NT2/D1 (cell line): ENCODE results near the gene INTS11.

ENCODE experiments used
- DNase-seq: peaks from one replicate; pipeline ENCODE4 v3.0.0-alpha.2; 2011; ENCODE audit warnings: low read depth, low spot score
- H3K27me3 ChIP-seq: 2 replicates; pipeline ENCODE4 v1.6.0; 2011; ENCODE audit warnings: mild to moderate bottlenecking; ENCODE audit not compliant: insufficient read length, insufficient read depth
- H3K36me3 ChIP-seq: 2 replicates; pipeline ENCODE4 v1.6.1; 2011; ENCODE audit warnings: mild to moderate bottlenecking, low read length, mixed read lengths; ENCODE audit not compliant: insufficient read depth, insufficient read length
- H3K4me1 ChIP-seq: 2 replicates; pipeline ENCODE4 v1.5.1; 2011; ENCODE audit not compliant: insufficient read depth, insufficient read length
- H3K4me3 ChIP-seq: 2 replicates; pipeline ENCODE4 v1.5.1; 2011; ENCODE audit warnings: low read depth; ENCODE audit not compliant: insufficient read length
- H3K9ac ChIP-seq: 2 replicates; pipeline ENCODE4 v1.6.0; 2011; ENCODE audit warnings: low read depth; ENCODE audit not compliant: insufficient read length
- H3K9me3 ChIP-seq: 2 replicates; pipeline ENCODE4 v1.5.1; 2011; ENCODE audit warnings: mild to moderate bottlenecking, low read length; ENCODE audit not compliant: insufficient read depth
- SUZ12 ChIP-seq: IDR thresholded peaks from 2 replicates; pipeline ENCODE4 v1.6.1; 2011; ENCODE audit not compliant: insufficient read length, insufficient read depth; ENCODE audit errors: extremely low read depth
- YY1 ChIP-seq: IDR thresholded peaks from 2 replicates; pipeline ENCODE4 v1.6.1; 2011; ENCODE audit not compliant: insufficient read length, insufficient read depth
- ZNF274 ChIP-seq: IDR thresholded peaks from 2 replicates; pipeline ENCODE4 v1.6.1; 2011; ENCODE audit warnings: mild to moderate bottlenecking, low read depth, low read length

The INTS11 gene

GRCh38 chr1:1359664-1360468 is 35.4 kb upstream of the INTS11 start:
- TF ChIP-seq ZNF274 (no peak), SUZ12 (no peak), YY1 (no peak)
- DNase-seq: no peak
- peaks cover under 1% of the 10 kb centered on the region for H3K36me3 ChIP-seq
- H3K9ac ChIP-seq: peak overlapping the region; percentile 79
- H3K4me3 ChIP-seq: no peak overlapping the region
- no peaks in the 10 kb centered on the region for H3K27me3 ChIP-seq
- H3K4me1 ChIP-seq: peaks cover 27% of the 10 kb centered on the region
- H3K9me3 ChIP-seq: no peaks in the 10 kb centered on the region

GRCh38 chr1:1359308-1359663 is 34.8 kb upstream of the INTS11 start:
- Histone ChIP-seq H3K4me3 (peak overlapping the region; percentile 1), H3K27me3 (no peaks in the 10 kb centered on the region), H3K9me3 (no peaks in the 10 kb centered on the region), H3K9ac (peak overlapping the region; percentile 79), H3K36me3 (peaks cover 6% of the 10 kb centered on the region), H3K4me1 (peaks cover 27% of the 10 kb centered on the region)
- no peak for DNase-seq
- TF ChIP-seq YY1 (no peak), SUZ12 (no peak), ZNF274 (no peak)

- DNase-seq: no peak
- Histone ChIP-seq H3K36me3 (peaks cover 13% of the 10 kb centered on the region), H3K9me3 (no peaks in the 10 kb centered on the region), H3K9ac (peak within 1 kb of the TSS; percentile 80), H3K4me3 (peak within 1 kb of the TSS; percentile 71), H3K4me1 (peaks cover 27% of the 10 kb centered on the region), H3K27me3 (no peaks in the 10 kb centered on the region)
- TF ChIP-seq ZNF274 (no peak), SUZ12 (no peak)
These were observed 34.2 kb upstream of the INTS11 start, which contains the start of gene MXRA8 for GRCh38 chr1:1358433-1359271. Gene MXRA8 (minus strand): TSS chr1:1358555. CDS start chr1:1358504, 51 bp downstream.

GRCh38 chr1:1357871-1358432 is 33.5 kb upstream of the INTS11 start:
- peak overlapping the region; percentile 80 for H3K9ac ChIP-seq
- peaks cover 27% of the 10 kb centered on the region for H3K4me1 ChIP-seq
- no peaks in the 10 kb centered on the region for H3K9me3 ChIP-seq
- no peaks in the 10 kb centered on the region for H3K27me3 ChIP-seq
- H3K36me3 ChIP-seq: peaks cover 20% of the 10 kb centered on the region
- peak overlapping the region; percentile 71 for H3K4me3 ChIP-seq
- TF ChIP-seq SUZ12: no peak
- no peak for TF ChIP-seq YY1
- TF ChIP-seq ZNF274: no peak
- DNase-seq: no peak

GRCh38 chr1:1356796-1357401 is 32.4 kb upstream of the INTS11 start:
- Histone ChIP-seq H3K9ac (peak overlapping the region; percentile 80), H3K4me1 (peaks cover 31% of the 10 kb centered on the region)

GRCh38 chr1:1356166-1356795 is 31.8 kb upstream of the INTS11 start:
- Histone ChIP-seq H3K9ac (no peak overlapping the region), H3K27me3 (no peaks in the 10 kb centered on the region), H3K9me3 (no peaks in the 10 kb centered on the region), H3K36me3 (peaks cover 29% of the 10 kb centered on the region), H3K4me1 (peaks cover 31% of the 10 kb centered on the region), H3K4me3 (peak overlapping the region; percentile 71)
- no peak for TF ChIP-seq ZNF274
- no peak for TF ChIP-seq YY1
- TF ChIP-seq SUZ12: no peak
- DNase-seq: no peak

More at GRCh38 chr1:1356796-1357401, 32.4 kb upstream of the INTS11 start:
- H3K9me3 ChIP-seq: no peaks in the 10 kb centered on the region
- no peaks in the 10 kb centered on the region for H3K27me3 ChIP-seq
- TF ChIP-seq YY1: no peak
- no peak for TF ChIP-seq ZNF274
- TF ChIP-seq SUZ12: no peak
- H3K4me3 ChIP-seq: peak overlapping the region; percentile 71
- DNase-seq: no peak
- peaks cover 29% of the 10 kb centered on the region for H3K36me3 ChIP-seq
